ENCODE results near the gene XRCC1.

The XRCC1 gene

GRCh38 chr19:43599635-43600295 is 24.4 kb upstream of the XRCC1 start:
- in situ Hi-C loops (cut with MboI; ENCODE audit: low pct_unique_long_range_greater_than_20kb, low sequenced_read_pairs, unreplicated experiment), result no loop called here
- TF ChIP-seq CTCF (IDR thresholded peaks at IDR 0.05; ENCODE audit: extremely low read depth, insufficient read depth, missing control alignments), result no peak
- no peak for DNase-seq (ENCODE audit: low spot score)

- no peak for TF ChIP-seq CTCF (IDR thresholded peaks at IDR 0.05; ENCODE audit: extremely low read depth, insufficient read depth, missing control alignments)
- no peak for DNase-seq (ENCODE audit: low spot score)
- in situ Hi-C loops (cut with MboI; ENCODE audit: low pct_unique_long_range_greater_than_20kb, low sequenced_read_pairs, unreplicated experiment), result no loop called here
These were observed 23.3 kb upstream of the XRCC1 start for GRCh38 chr19:43598445-43599240.

- DNase-seq (ENCODE audit: low spot score), result no peak
- in situ Hi-C loops (cut with MboI; ENCODE audit: low pct_unique_long_range_greater_than_20kb, low sequenced_read_pairs, unreplicated experiment), result no loop called here
- TF ChIP-seq CTCF (IDR thresholded peaks at IDR 0.05; ENCODE audit: extremely low read depth, insufficient read depth, missing control alignments), result no peak
These were observed 22.5 kb upstream of the XRCC1 start for GRCh38 chr19:43597876-43598275.

- in situ Hi-C loops (cut with MboI; ENCODE audit: low pct_unique_long_range_greater_than_20kb, low sequenced_read_pairs, unreplicated experiment), result no loop called here
- no peak for DNase-seq (ENCODE audit: low spot score)
- TF ChIP-seq CTCF (IDR thresholded peaks at IDR 0.05; ENCODE audit: extremely low read depth, insufficient read depth, missing control alignments), result no peak
These were observed 21.6 kb upstream of the XRCC1 start for GRCh38 chr19:43596842-43597461.

GRCh38 chr19:43595999-43596841 is 20.9 kb upstream of the XRCC1 start, which contains the start of the genes IRGQ and ZNF576:
Gene IRGQ, minus strand, starts transcription at chr19:43596134. Its CDS starts 796 bp downstream, at chr19:43595338.
Gene ZNF576, plus strand, starts transcription at chr19:43596595. Its CDS starts 514 bp downstream, at chr19:43597109.
- peak; percentile 99 for DNase-seq (ENCODE audit: low spot score)
- peak; percentile 12 for TF ChIP-seq CTCF (IDR thresholded peaks at IDR 0.05; ENCODE audit: extremely low read depth, insufficient read depth, missing control alignments)
- in situ Hi-C loops (cut with MboI; ENCODE audit: low pct_unique_long_range_greater_than_20kb, low sequenced_read_pairs, unreplicated experiment), result no loop called here

- DNase-seq (ENCODE audit: low spot score), result no peak
- in situ Hi-C loops (cut with MboI; ENCODE audit: low pct_unique_long_range_greater_than_20kb, low sequenced_read_pairs, unreplicated experiment), result no loop called here
- TF ChIP-seq CTCF (IDR thresholded peaks at IDR 0.05; ENCODE audit: extremely low read depth, insufficient read depth, missing control alignments), result no peak
These were observed 20.3 kb upstream of the XRCC1 start for GRCh38 chr19:43595605-43595998.
